ENCODE results near the gene CENPX.

Gene CENPX

DNA sequence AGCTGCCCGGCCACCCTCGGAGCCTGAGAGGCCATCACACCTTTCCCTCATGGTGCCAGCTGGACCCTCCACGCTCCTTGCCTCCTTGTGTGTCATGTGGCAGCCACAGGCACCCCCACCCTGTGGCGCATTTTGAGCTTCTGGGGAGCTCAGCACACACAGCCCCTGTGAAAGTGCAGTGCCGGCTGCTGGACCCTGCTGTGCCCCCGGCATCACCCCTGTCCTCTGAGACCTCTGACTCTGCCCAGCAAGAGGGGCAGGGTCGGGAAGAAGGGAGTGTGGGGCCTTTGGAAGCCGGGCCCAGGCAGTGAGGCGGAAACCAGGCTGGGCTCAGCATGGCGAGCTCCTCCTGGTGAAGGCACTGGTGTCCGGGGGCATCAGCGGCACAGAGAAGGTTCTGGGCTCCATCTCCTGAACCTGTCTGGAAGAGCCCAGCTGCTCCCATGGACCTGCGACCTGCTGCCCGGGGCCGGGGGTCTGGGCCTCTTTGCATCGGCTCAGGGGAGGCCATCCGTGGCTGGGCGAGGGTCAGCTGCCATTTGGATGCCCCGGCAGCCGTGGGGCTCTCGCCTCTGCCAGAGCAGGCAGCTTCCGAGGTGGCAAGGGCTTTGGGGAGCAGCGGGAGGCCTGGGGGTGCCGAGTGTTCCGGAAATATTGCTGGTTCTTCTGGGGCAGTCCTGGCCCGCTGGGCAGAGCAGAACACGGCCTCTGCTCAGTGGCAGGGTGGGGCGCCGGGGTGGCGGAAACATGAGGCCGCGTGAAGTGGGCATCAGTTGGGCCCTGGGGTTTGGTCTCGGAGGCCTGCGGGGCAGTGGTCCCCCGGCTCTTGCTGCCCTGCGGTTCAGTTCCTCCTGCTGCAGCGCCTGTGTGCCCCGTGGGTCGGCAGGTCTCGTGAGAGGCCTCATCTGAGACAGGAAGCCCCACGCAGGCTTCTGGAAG, 17.9 kb downstream of the CENPX start:
- Histone ChIP-seq H3K27me3 (no peaks in the 10 kb centered on the region), H3K4me1 (peaks cover 6 to 62% (median 51%) of the 10 kb centered on the region in 4 donors), H3K9me3 (no peaks in the 10 kb centered on the region), H3K4me3 (no peak overlapping the region), H3K27ac (peak overlapping the region; percentile 34 to 64), H3K36me3 (peaks cover 0 to 9% (median 0%) of the 10 kb centered on the region in 3 donors)
- intact Hi-C loops (cut with DNase I; ENCODE audit: low total_unique reads) = no loop called here
- DNase-seq = no peak
- TF ChIP-seq, protein P1, sequence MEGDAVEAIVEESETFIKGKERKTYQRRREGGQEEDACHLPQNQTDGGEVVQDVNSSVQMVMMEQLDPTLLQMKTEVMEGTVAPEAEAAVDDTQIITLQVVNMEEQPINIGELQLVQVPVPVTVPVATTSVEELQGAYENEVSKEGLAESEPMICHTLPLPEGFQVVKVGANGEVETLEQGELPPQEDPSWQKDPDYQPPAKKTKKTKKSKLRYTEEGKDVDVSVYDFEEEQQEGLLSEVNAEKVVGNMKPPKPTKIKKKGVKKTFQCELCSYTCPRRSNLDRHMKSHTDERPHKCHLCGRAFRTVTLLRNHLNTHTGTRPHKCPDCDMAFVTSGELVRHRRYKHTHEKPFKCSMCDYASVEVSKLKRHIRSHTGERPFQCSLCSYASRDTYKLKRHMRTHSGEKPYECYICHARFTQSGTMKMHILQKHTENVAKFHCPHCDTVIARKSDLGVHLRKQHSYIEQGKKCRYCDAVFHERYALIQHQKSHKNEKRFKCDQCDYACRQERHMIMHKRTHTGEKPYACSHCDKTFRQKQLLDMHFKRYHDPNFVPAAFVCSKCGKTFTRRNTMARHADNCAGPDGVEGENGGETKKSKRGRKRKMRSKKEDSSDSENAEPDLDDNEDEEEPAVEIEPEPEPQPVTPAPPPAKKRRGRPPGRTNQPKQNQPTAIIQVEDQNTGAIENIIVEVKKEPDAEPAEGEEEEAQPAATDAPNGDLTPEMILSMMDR (IDR thresholded peaks at IDR 0.05) = no peak

DNA sequence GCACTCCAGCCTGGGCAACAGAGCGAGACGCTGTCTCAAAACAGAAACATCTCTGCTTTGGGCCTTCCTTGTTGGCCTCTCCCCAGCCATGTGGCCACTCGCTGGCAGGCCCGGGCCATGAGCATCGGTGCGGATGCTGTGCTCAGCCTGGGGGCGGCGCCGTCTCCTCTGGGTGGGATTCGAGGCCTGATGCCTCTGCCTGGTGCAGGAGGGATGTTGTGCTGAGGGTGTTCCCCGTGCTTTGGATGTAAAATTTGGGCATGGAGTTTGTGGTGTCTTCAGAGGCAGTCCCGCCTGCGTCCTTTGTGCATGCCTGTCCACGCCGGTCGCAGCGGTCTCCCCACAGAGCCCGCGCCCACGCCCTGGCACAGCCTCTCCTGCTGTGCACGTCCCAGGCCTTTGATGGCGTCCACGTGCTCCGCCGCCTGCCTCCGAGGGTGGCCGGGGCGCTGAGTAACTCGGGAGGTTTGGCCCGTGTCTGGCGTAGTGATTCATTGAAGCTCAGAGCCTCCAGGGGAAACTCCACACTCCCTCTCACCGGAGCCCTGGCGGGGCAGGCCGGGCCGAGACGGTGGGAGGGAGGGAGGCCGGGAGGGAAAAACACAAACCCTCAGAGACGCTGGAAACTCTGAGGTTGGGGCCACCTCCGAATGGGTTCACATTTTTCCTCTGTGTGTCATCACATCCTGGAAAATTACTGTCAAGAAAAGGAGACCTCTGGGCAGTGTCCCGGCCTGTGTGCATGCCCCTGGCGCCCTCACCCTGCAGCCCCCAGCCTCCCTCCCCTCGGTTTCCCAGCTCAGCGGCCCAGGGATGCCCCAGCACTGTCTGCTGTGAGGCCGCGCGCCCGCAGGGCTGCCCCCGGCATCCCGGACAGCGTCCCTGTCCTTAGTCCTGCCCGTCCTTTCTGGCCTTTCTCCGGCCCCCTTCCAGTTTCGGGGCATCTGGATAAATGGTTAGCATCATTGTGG, 19.0 kb downstream of the CENPX start:
- TF ChIP-seq, protein P1 (IDR thresholded peaks at IDR 0.05) = no peak
- Histone ChIP-seq H3K27me3 (no peaks in the 10 kb centered on the region), H3K4me1 (peaks cover 6 to 62% (median 51%) of the 10 kb centered on the region in 4 donors), H3K36me3 (no peaks in the 10 kb centered on the region), H3K9me3 (no peaks in the 10 kb centered on the region), H3K27ac (peak overlapping the region; percentile 41 to 64), H3K4me3 (no peak overlapping the region)
- peak; percentile 83 to 96 for DNase-seq
- intact Hi-C loops (cut with DNase I; ENCODE audit: low total_unique reads) = no loop called here

DNA sequence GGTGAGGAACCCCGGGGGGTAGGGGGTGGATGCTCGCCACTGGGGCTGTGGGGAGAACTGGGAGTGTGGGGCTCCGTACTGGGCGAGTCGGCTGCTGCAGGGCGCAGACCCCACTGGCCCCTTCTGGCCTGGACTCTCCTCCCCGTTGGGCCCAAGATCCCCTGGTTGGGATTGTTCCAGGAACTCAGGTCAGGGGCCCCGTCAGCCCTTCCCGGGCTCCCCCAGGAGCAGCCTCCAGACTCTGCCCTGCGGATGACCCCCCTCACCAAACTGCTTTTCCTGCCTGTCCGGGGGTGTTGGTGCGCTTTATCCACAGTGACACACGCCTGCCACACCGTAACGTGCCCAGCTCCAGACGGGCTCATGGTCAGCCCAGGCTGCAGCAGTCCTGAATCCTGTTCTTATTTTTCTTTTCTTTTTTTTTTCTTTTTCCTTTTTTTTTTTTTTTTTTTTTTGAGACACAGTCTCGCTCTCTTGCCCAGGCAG, 21.1 kb downstream of the CENPX start:
- intact Hi-C loops (cut with DNase I; ENCODE audit: low total_unique reads) = no loop called here

DNA sequence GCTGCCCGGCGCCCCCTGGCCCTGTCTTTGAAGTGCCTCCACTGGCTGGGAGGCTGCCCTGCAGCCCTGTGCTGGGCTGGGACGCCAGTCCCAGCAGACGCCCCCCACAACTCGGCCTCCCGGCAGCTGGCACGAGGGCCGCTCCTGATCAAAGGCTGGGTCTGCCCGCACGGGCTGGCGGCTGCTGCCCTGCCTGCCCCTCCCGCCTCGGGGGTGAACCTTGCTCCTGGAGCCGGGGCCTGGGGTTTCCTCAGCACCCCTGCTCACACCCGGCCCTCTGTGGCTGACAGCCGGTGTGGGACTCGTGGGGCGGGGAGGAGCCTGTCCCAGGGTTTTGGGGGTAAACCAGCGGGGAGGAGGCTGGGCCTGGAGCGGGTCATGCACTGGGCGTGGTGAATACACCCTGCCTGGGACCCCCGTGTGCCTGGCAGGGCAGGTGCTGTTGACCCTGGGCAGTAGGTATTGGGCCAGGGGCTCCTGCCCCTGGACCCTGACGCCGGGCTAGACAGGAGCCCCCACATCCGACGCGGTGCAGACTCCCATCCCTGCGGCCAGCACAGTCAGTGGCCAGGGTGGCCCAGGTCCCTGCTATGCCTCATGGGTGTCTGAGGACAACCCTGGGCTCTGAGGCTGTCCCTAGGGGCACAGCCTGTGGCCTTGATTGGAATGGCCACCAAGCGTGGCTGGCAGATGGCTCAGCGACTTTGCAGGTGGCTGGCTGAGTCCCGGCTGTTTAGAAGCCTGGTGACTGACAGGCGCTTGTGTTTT, 21.7 kb downstream of the CENPX start:
- TF ChIP-seq, protein P1 (IDR thresholded peaks at IDR 0.05) = no peak
- intact Hi-C loops (cut with DNase I; ENCODE audit: low total_unique reads) = no loop called here
- Histone ChIP-seq H3K27ac (no peak overlapping the region), H3K4me3 (no peak overlapping the region), H3K4me1 (peaks cover 6 to 37% (median 29%) of the 10 kb centered on the region in 4 donors), H3K27me3 (no peaks in the 10 kb centered on the region), H3K9me3 (no peaks in the 10 kb centered on the region), H3K36me3 (peaks cover 0 to 15% (median 7%) of the 10 kb centered on the region in 3 donors)
- DNase-seq = no peak

More for the DNA sequence above, 21.1 kb downstream of the CENPX start:
- DNase-seq = no peak
- Histone ChIP-seq H3K4me1 (peaks cover 6 to 44% (median 35%) of the 10 kb centered on the region in 4 donors), H3K4me3 (no peak overlapping the region), H3K27me3 (no peaks in the 10 kb centered on the region), H3K9me3 (no peaks in the 10 kb centered on the region), H3K36me3 (peaks cover 0 to 9% (median 1%) of the 10 kb centered on the region in 3 donors), H3K27ac (no peak overlapping the region)
- TF ChIP-seq, protein P1 (IDR thresholded peaks at IDR 0.05) = no peak

Measured in tibial artery (tissue), 4 donors.